ENCODE data around the gene CEP83. TPM values are rescaled to one million over a fixed set of nuclear protein-coding genes. Genes with fewer than 3 reads are reported as not detected.
"Not testable (repeated sequence)": the region's sequence is repeated elsewhere in the genome, so short reads cannot be mapped to it uniquely, and the experiment has no call there.

The CEP83 gene
- total RNA-seq, 1 donor from 2014 or later, result 23.6 TPM

- Histone ChIP-seq H3K4me3 (no peak overlapping the region), H3K27me3 (no peaks in the 10 kb centered on the region), H3K4me1 (peaks cover 0 to 14% of the 10 kb centered on the region in 2 donors), H3K27ac (no peak overlapping the region), H3K9me3 (no peaks in the 10 kb centered on the region), H3K36me3 (peaks cover 0 to 5% of the 10 kb centered on the region in 2 donors)
- intact Hi-C loops (cut with DNase I), result no loop called here
- TF ChIP-seq, protein P1, sequence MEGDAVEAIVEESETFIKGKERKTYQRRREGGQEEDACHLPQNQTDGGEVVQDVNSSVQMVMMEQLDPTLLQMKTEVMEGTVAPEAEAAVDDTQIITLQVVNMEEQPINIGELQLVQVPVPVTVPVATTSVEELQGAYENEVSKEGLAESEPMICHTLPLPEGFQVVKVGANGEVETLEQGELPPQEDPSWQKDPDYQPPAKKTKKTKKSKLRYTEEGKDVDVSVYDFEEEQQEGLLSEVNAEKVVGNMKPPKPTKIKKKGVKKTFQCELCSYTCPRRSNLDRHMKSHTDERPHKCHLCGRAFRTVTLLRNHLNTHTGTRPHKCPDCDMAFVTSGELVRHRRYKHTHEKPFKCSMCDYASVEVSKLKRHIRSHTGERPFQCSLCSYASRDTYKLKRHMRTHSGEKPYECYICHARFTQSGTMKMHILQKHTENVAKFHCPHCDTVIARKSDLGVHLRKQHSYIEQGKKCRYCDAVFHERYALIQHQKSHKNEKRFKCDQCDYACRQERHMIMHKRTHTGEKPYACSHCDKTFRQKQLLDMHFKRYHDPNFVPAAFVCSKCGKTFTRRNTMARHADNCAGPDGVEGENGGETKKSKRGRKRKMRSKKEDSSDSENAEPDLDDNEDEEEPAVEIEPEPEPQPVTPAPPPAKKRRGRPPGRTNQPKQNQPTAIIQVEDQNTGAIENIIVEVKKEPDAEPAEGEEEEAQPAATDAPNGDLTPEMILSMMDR (IDR thresholded peaks at IDR 0.05), result no peak
- DNase-seq (ENCODE audit: low spot score in 2 of 2), result no peak
Measured at GRCh38 chr12:94457311-94457710, 2.4 kb downstream of the CEP83 start.

GRCh38 chr12:94454318-94454717 is 5.3 kb downstream of the CEP83 start:
- DNase-seq (ENCODE audit: low spot score in 2 of 2); H3K36me3 ChIP-seq; intact Hi-C loops (cut with DNase I); H3K27me3 ChIP-seq; H3K9me3 ChIP-seq; H3K4me3 ChIP-seq; H3K27ac ChIP-seq: not testable (repeated sequence)
- peaks cover 0 to 14% of the 10 kb centered on the region in 2 donors for H3K4me1 ChIP-seq

GRCh38 chr12:94445662-94446061 is 14.0 kb downstream of the CEP83 start:
- H3K27me3 ChIP-seq, result no peaks in the 10 kb centered on the region
- H3K9me3 ChIP-seq, result peaks cover 0 to 7% of the 10 kb centered on the region in 2 donors
- H3K4me1 ChIP-seq, result no peaks in the 10 kb centered on the region
- H3K4me3 ChIP-seq, result no peak overlapping the region
- TF ChIP-seq, protein P1 (IDR thresholded peaks at IDR 0.05), result no peak
- no peak overlapping the region for H3K27ac ChIP-seq
- intact Hi-C loops (cut with DNase I), result no loop called here
- H3K36me3 ChIP-seq, result no peaks in the 10 kb centered on the region
- no peak for DNase-seq (ENCODE audit: low spot score in 2 of 2)

DNA sequence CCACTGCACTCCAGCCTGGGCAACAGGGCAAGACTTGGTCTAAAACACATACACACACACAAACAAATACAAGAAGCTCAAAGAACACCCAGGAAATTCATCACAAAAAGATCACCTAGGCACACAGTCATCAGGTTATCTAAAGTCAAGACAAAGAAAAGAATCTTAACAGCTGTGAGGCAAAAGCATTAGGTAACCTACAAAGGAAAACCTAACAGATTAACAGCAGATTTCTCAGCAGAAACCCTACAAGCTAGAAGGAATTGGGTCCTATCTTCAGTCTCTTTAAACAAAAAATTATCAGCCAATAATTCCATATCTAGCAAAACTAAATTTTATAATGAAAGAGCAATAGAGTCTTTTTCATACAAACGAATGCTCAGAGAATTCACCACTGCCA is 22.4 kb downstream of the CEP83 start:
- TF ChIP-seq, protein P1 (IDR thresholded peaks at IDR 0.05), result no peak
- intact Hi-C loops (cut with DNase I), result no loop called here
- H3K27me3 ChIP-seq, result no peaks in the 10 kb centered on the region
- no peak overlapping the region for H3K27ac ChIP-seq
- no peak for DNase-seq (ENCODE audit: low spot score in 2 of 2)
- no peak overlapping the region for H3K4me3 ChIP-seq
- H3K9me3 ChIP-seq, result peaks cover 0 to 5% of the 10 kb centered on the region in 2 donors
- H3K36me3 ChIP-seq, result no peaks in the 10 kb centered on the region
- H3K4me1 ChIP-seq, result peaks cover 0 to 3% of the 10 kb centered on the region in 2 donors

DNA sequence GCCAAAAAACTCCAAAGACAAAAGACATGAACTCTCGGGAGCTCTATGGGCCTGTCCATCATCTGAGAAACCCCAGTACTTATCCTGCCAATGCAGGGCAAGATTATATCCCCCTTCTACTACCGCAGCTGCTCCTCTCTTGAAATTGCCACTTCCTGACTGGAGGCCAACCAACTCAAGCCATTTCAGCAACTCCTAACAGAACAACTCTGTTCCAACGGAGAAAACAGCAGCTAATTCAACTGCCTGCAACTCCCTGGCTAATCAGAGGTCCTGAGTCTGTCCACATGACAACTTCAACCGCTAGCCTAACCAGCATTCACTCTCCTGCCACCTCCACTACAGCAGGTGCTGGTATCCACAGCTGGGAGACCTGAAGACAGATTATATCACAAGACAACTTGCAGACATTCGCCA is 24.1 kb downstream of the CEP83 start:
- no peak for DNase-seq (ENCODE audit: low spot score in 2 of 2)
- TF ChIP-seq, protein P1 (IDR thresholded peaks at IDR 0.05), result no peak
- intact Hi-C loops (cut with DNase I), result no loop called here

GRCh38 chr12:94434171-94434570 is 25.5 kb downstream of the CEP83 start:
- TF ChIP-seq, protein P1 (IDR thresholded peaks at IDR 0.05), result peak in 1 of 3 experiments; percentile 29
- peaks cover 7 to 15% of the 10 kb centered on the region in 2 donors for H3K9me3 ChIP-seq
- no peak overlapping the region for H3K4me3 ChIP-seq
- intact Hi-C loops (cut with DNase I), result no loop called here
- no peaks in the 10 kb centered on the region for H3K27me3 ChIP-seq
- peaks cover 0 to 3% of the 10 kb centered on the region in 2 donors for H3K4me1 ChIP-seq
- no peaks in the 10 kb centered on the region for H3K36me3 ChIP-seq
- no peak for DNase-seq (ENCODE audit: low spot score in 2 of 2)
- no peak overlapping the region for H3K27ac ChIP-seq

More for the DNA sequence above, 24.1 kb downstream of the CEP83 start:
- Histone ChIP-seq H3K27me3 (no peaks in the 10 kb centered on the region), H3K27ac (no peak overlapping the region), H3K36me3 (no peaks in the 10 kb centered on the region), H3K4me1 (peaks cover 0 to 3% of the 10 kb centered on the region in 2 donors), H3K9me3 (peaks cover 5 to 10% of the 10 kb centered on the region in 2 donors), H3K4me3 (no peak overlapping the region)

All from ascending aorta (tissue), 2 donors.